ENCODE results near the gene PMFBP1. TPM values are rescaled to one million over a fixed set of nuclear protein-coding genes. Genes with fewer than 3 reads are reported as not detected.

Gene PMFBP1
- total RNA-seq, 2 donors from 2014 or later: 2.0 to 4.4 TPM

DNA sequence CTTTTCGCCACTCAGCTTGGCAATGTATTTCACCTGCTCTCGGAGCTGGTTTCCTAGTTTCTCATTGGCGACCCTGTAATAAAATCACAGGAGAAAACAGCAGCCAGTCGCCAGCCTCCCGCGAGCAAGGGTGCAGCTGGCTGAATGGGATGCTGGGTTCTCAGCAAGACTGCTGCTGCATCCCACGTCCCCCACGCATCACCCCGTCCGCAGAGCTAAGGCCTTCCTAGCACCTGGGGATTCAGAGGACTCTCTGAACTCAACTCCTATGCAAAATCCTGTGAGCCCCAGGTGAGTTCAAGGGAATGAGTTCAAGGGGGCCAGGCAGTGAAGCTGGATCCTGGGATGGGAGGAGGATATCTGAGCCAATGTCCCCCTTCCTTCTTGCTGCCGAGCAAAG is 49.0 kb downstream of the PMFBP1 start:
- TF ChIP-seq, protein P1, sequence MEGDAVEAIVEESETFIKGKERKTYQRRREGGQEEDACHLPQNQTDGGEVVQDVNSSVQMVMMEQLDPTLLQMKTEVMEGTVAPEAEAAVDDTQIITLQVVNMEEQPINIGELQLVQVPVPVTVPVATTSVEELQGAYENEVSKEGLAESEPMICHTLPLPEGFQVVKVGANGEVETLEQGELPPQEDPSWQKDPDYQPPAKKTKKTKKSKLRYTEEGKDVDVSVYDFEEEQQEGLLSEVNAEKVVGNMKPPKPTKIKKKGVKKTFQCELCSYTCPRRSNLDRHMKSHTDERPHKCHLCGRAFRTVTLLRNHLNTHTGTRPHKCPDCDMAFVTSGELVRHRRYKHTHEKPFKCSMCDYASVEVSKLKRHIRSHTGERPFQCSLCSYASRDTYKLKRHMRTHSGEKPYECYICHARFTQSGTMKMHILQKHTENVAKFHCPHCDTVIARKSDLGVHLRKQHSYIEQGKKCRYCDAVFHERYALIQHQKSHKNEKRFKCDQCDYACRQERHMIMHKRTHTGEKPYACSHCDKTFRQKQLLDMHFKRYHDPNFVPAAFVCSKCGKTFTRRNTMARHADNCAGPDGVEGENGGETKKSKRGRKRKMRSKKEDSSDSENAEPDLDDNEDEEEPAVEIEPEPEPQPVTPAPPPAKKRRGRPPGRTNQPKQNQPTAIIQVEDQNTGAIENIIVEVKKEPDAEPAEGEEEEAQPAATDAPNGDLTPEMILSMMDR (IDR thresholded peaks at IDR 0.05): no peak
- TF ChIP-seq POLR2A (IDR thresholded peaks at IDR 0.05): no peak
- intact Hi-C loops (cut with DNase I): loop anchor here (10.0 kb wide), 1 partner anchor 352 kb away; no protein-coding TSS in a partner anchor

DNA sequence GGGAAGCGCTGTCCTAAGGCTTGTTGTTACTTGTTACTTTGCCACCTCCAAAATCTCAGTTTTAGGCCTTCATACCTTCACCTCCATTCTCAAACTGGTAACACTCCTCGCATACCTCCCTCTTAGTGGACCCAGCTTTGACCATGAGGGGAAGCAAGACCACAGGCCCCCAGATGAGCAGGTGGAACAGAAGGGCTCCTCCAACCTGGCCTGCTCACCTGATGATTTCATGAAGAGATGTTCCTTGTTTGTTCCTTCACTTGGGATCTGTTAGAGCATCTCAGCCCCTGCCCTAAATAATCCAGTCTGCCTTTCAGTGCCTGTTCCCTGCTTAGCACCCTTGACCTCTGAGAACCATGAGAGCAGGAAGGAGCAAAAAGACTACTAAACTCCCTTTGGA is 49.6 kb downstream of the PMFBP1 start:
- TF ChIP-seq, protein P1 (IDR thresholded peaks at IDR 0.05): no peak
- TF ChIP-seq POLR2A (IDR thresholded peaks at IDR 0.05): no peak
- H3K27me3 ChIP-seq: no peaks in the 10 kb centered on the region
- WGBS, 2 donors: 90 to 91% methylated on average over 2 of the region's 2 CpGs
- no peak overlapping the region for H3K4me3 ChIP-seq
- intact Hi-C loops (cut with DNase I): loop anchor here (10.0 kb wide), 1 partner anchor 352 kb away; no protein-coding TSS in a partner anchor
- DNase-seq (no peak), ATAC-seq (no peak)
- H3K9me3 ChIP-seq: no peaks in the 10 kb centered on the region
- no peak overlapping the region for H3K27ac ChIP-seq
- H3K36me3 ChIP-seq (replicated peaks in 1 of 2; ENCODE audit: insufficient read depth in 1 of 2, low read depth in 2 of 2): no peaks in the 10 kb centered on the region
- H3K4me1 ChIP-seq: peaks cover 16% of the 10 kb centered on the region

More for the DNA sequence above, 49.0 kb downstream of the PMFBP1 start:
- WGBS, 2 donors: 71 to 74% methylated on average over 11 of the region's 11 CpGs
- Histone ChIP-seq H3K27ac (no peak overlapping the region), H3K4me3 (no peak overlapping the region), H3K9me3 (no peaks in the 10 kb centered on the region), H3K27me3 (no peaks in the 10 kb centered on the region), H3K4me1 (peaks cover 16% of the 10 kb centered on the region), H3K36me3 (replicated peaks in 1 of 2; ENCODE audit: insufficient read depth in 1 of 2, low read depth in 2 of 2) (no peaks in the 10 kb centered on the region)
- DNase-seq (no peak), ATAC-seq (no peak)

DNA sequence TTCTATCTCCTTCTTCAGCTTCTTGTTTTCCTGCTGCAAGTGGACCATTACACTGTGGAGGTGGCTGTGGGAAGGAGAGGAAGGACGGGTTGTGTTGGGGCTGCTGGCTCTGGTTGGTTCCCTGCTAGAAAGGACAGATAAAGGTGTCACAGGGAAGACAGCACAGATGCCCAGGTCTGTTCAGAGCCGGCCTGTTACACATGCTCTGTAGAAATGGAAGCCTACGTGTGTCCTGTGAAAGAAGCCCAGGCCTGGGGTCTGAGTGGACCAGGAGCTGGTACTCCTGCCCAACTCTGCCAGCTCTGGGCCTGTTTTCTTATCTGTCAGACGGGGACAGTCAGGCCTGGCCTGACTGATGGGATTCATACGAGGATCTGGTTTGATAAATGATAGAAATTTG is 51.9 kb downstream of the PMFBP1 start:
- intact Hi-C loops (cut with DNase I): loop anchor here (10.0 kb wide), 1 partner anchor 355 kb away; no protein-coding TSS in a partner anchor
- TF ChIP-seq POLR2A (IDR thresholded peaks at IDR 0.05): no peak
- TF ChIP-seq, protein P1 (IDR thresholded peaks at IDR 0.05): no peak
- WGBS, 2 donors: 73 to 74% methylated on average over 5 of the region's 5 CpGs
- Histone ChIP-seq H3K9me3 (no peaks in the 10 kb centered on the region), H3K27me3 (no peaks in the 10 kb centered on the region), H3K27ac (no peak overlapping the region), H3K4me3 (no peak overlapping the region), H3K36me3 (replicated peaks in 1 of 2; ENCODE audit: insufficient read depth in 1 of 2, low read depth in 2 of 2) (no peaks in the 10 kb centered on the region), H3K4me1 (peaks cover 1% of the 10 kb centered on the region)
- ATAC-seq: no peak
- no peak for DNase-seq

DNA sequence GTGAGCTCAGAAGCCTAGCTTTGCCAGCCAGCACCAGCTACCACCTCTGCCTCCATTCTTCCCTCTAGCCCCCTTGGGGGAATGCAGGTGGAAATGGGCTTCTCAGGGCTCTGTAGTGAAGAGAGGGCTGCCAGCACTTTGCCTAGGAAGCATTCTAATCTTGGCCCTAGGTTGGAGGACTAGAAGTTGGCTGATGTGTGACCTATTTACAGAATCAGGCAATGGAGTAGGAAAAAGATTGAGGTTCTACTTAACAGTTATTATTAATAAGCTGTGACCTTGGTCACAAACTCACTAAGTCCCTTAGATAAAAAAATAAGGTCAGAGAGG is 58.4 kb downstream of the PMFBP1 start:
- H3K4me3 ChIP-seq: no peak overlapping the region
- no peak for DNase-seq
- no peaks in the 10 kb centered on the region for H3K9me3 ChIP-seq
- peak overlapping the region in 1 of 4 donors; percentile 23 for H3K27ac ChIP-seq
- TF ChIP-seq POLR2A (IDR thresholded peaks at IDR 0.05): no peak
- TF ChIP-seq, protein P1 (IDR thresholded peaks at IDR 0.05): no peak
- ATAC-seq: no peak
- intact Hi-C loops (cut with DNase I): no loop called here
- H3K27me3 ChIP-seq: no peaks in the 10 kb centered on the region
- H3K4me1 ChIP-seq: no peaks in the 10 kb centered on the region
- peaks cover 6 to 29% of the 10 kb centered on the region in 2 donors for H3K36me3 ChIP-seq (replicated peaks in 1 of 2; ENCODE audit: insufficient read depth in 1 of 2, low read depth in 2 of 2)

DNA sequence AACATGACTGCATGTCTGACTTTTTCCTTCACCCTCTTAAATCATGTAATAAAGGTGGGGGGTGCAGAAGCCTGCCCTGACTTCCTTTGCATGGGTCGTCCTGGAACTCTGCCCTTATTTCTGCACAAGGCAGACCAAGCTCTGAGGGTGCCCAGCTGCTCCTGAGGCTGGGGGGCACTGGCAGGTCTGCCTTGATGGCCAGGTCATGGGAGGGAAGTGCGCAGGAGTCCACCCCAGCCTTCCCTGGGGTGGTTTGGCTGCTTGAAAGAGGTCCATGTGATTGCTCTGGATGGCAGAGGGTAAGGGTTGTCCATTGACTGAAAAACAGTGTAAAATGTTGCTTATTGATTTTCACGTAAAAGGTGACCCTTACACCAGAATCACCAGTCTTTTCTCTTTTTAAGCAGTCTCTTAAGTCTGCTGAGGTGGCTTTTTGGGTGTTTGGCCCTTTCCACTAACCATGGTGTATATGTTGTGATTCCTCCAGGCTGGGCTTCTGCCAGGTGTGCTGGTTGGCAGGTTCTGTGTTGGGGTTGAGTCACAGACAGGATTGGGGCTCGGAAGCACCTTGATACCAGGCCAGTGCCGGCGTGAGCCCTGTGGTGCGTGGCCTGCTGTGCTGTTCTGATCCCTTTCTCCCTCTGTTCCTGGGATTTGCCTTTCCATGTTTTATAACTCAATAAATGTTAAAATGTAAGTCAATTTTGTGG is 58.9 kb downstream of the PMFBP1 start:
- H3K4me1 ChIP-seq: no peaks in the 10 kb centered on the region
- H3K36me3 ChIP-seq (replicated peaks in 1 of 2; ENCODE audit: insufficient read depth in 1 of 2, low read depth in 2 of 2): peaks cover 11 to 34% of the 10 kb centered on the region in 2 donors
- peak in 2 of 4 donors; percentile 1 to 65 for DNase-seq
- WGBS, 2 donors: 86 to 89% methylated on average over 7 of the region's 7 CpGs
- no peaks in the 10 kb centered on the region for H3K9me3 ChIP-seq
- no peak for ATAC-seq
- no peak for TF ChIP-seq POLR2A (IDR thresholded peaks at IDR 0.05)
- TF ChIP-seq, protein P1 (IDR thresholded peaks at IDR 0.05): no peak
- H3K27ac ChIP-seq: peak overlapping the region in 1 of 4 donors; percentile 23
- no peak overlapping the region for H3K4me3 ChIP-seq
- intact Hi-C loops (cut with DNase I): no loop called here
- no peaks in the 10 kb centered on the region for H3K27me3 ChIP-seq
